Brain microvascular endothelial cell (primary cell): ENCODE data around the gene ST3GAL3.

Experiments
- DNase-seq: peaks from one replicate; pipeline ENCODE4 v3.0.0-alpha.2; 2020
- H3K27ac ChIP-seq: fragments of 250-450 bp; sonication (Bioruptor Pico); 2 replicates; pipeline ENCODE4 v1.5.1; 2020; ENCODE audit warnings: mild to moderate bottlenecking, moderate library complexity
- H3K27me3 ChIP-seq: fragments of 250-450 bp; sonication (Bioruptor Pico); replicated peaks from 2 replicates; pipeline ENCODE4 v1.5.1; 2020; ENCODE audit warnings: mild to moderate bottlenecking
- H3K36me3 ChIP-seq: fragments of 250-450 bp; sonication (Bioruptor Pico); replicated peaks from 2 replicates; pipeline ENCODE4 v1.5.1; 2020; ENCODE audit warnings: mild to moderate bottlenecking
- H3K4me3 ChIP-seq: 2 replicates; pipeline ENCODE4 v1.5.1; 2011; ENCODE audit warnings: low read depth, mild to moderate bottlenecking, control low read depth, low read length, moderate library complexity
- CTCF ChIP-seq: IDR thresholded peaks from 2 replicates; pipeline ENCODE4 v1.5.1; 2011; ENCODE audit warnings: low read depth, mild to moderate bottlenecking, moderate library complexity, low read length, control low read depth, inconsistent platforms; ENCODE audit errors: missing control alignments
- in situ Hi-C: cut with HindIII; loops from 2 replicates; pipeline ENCODE4 v1.10.0; 2017; ENCODE audit warnings: low sequenced_read_pairs, low pct_ligation_motif_present

Gene ST3GAL3

GRCh38 chr1:43736819-43737218 lies 29.5 kb downstream of the ST3GAL3 start:
- no peaks in the 10 kb centered on the region for H3K27me3 ChIP-seq
- DNase-seq, result no peak
- no peak overlapping the region for H3K4me3 ChIP-seq
- in situ Hi-C loops, result no loop called here
- no peak for TF ChIP-seq CTCF
- no peaks in the 10 kb centered on the region for H3K36me3 ChIP-seq
- H3K27ac ChIP-seq, result no peak overlapping the region

GRCh38 chr1:43742026-43742425 lies 34.7 kb downstream of the ST3GAL3 start:
- Histone ChIP-seq H3K27ac (no peak overlapping the region), H3K4me3 (no peak overlapping the region), H3K36me3 (no peaks in the 10 kb centered on the region), H3K27me3 (no peaks in the 10 kb centered on the region)
- no peak for DNase-seq
- in situ Hi-C loops, result no loop called here
- no peak for TF ChIP-seq CTCF

- no peaks in the 10 kb centered on the region for H3K27me3 ChIP-seq
- TF ChIP-seq CTCF, result no peak
- no peak overlapping the region for H3K27ac ChIP-seq
- DNase-seq, result no peak
- no peak overlapping the region for H3K4me3 ChIP-seq
- in situ Hi-C loops, result no loop called here
- no peaks in the 10 kb centered on the region for H3K36me3 ChIP-seq
These were observed 35.9 kb downstream of the ST3GAL3 start for GRCh38 chr1:43743206-43743605.

GRCh38 chr1:43747736-43748135 lies 40.4 kb downstream of the ST3GAL3 start:
- Histone ChIP-seq H3K27me3 (no peaks in the 10 kb centered on the region), H3K36me3 (no peaks in the 10 kb centered on the region), H3K4me3 (no peak overlapping the region), H3K27ac (no peak overlapping the region)
- no peak for DNase-seq
- no peak for TF ChIP-seq CTCF
- in situ Hi-C loops, result no loop called here

GRCh38 chr1:43750083-43750482 lies 42.7 kb downstream of the ST3GAL3 start:
- in situ Hi-C loops, result loop anchor here (25.0 kb wide), 1 partner anchor 187 kb away; the partner anchor contains the start of genes ARTN and IPO13
- no peaks in the 10 kb centered on the region for H3K27me3 ChIP-seq
- TF ChIP-seq CTCF, result no peak
- DNase-seq, result no peak
- H3K27ac ChIP-seq, result no peak overlapping the region
- no peak overlapping the region for H3K4me3 ChIP-seq
- H3K36me3 ChIP-seq, result no peaks in the 10 kb centered on the region

GRCh38 chr1:43753422-43753821 lies 46.1 kb downstream of the ST3GAL3 start:
- H3K27me3 ChIP-seq, result no peaks in the 10 kb centered on the region
- no peak for TF ChIP-seq CTCF
- H3K27ac ChIP-seq, result no peak overlapping the region
- no peak for DNase-seq
- no peak overlapping the region for H3K4me3 ChIP-seq
- in situ Hi-C loops, result loop anchor here (25.0 kb wide), 1 partner anchor 184 kb away; the partner anchor contains the start of genes ARTN and IPO13
- H3K36me3 ChIP-seq, result no peaks in the 10 kb centered on the region
